SK-N-SH (cell line): ENCODE results near the gene BRS3. TPM values are rescaled to one million over a fixed set of nuclear protein-coding genes. Genes with fewer than 3 reads are reported as not detected.

Experiments used
- CTCF ChIA-PET: fragments of 300-600, 350-600 bp; formaldehyde crosslinking; extraction: SDS; loops from one replicate; lab custom pipeline; 2021; lab: Yijun Ruan, JAX
- POLR2A ChIA-PET: fragments of 350-600 bp; sonication (Branson Sonifier 250); formaldehyde crosslinking; extraction: SDS; loops from one replicate; lab custom pipeline; 2020; ENCODE audit warnings: antibody characterized with exemption, inconsistent platforms; lab: Yijun Ruan, JAX
- DNase-seq: peaks from one replicate; pipeline ENCODE4 v3.0.0; 2012
- H2AFZ ChIP-seq: fragments of 200-600 bp; sonication (generic); 2 replicates; pipeline ENCODE4 v1.8.1; 2016; ENCODE audit warnings: antibody characterized with exemption, mild to moderate bottlenecking, low read depth
- H3F3A ChIP-seq: fragments of 200-600 bp; sonication (generic); replicated peaks from 2 replicates; pipeline ENCODE3; 2016; ENCODE audit warnings: antibody characterized with exemption, mild to moderate bottlenecking; ENCODE audit not compliant: insufficient read depth
- H3K27ac ChIP-seq, 2 experiments: fragments of 200-500 bp in 1 of 2; fragments of 200-600 bp in 1 of 2; sonication (Bioruptor generic) in 1 of 2; sonication (generic), shearing (Covaris generic) in 1 of 2; 2 replicates each; pipeline versions ENCODE4 v1.5.1 to v1.6.1; 2014 to 2016; ENCODE audit warnings: low read depth in 2 of 2, inconsistent platforms in 1 of 2, low read length in 1 of 2, mild to moderate bottlenecking in 1 of 2, mixed read lengths in 1 of 2
- H3K27me3 ChIP-seq: fragments of 200-600 bp; sonication (generic), shearing (Covaris generic); 2 replicates; pipeline ENCODE4 v1.6.1; 2016; ENCODE audit warnings: mixed run types; ENCODE audit not compliant: insufficient read depth
- H3K36me3 ChIP-seq, 2 experiments: fragments of 200-500 bp in 1 of 2; fragments of 200-600 bp in 1 of 2; sonication (Bioruptor generic) in 1 of 2; sonication (generic) in 1 of 2; replicated peaks in 1 of 2; 2 replicates each; pipeline versions ENCODE3 to v1.5.1; 2014 to 2016; ENCODE audit warnings: low read length in 1 of 2, mild to moderate bottlenecking in 1 of 2; ENCODE audit not compliant: insufficient read depth in 2 of 2, control insufficient read depth in 1 of 2
- H3K4me1 ChIP-seq, 2 experiments: fragments of 200-500 bp in 1 of 2; fragments of 200-600 bp in 1 of 2; sonication (Bioruptor generic) in 1 of 2; sonication (generic), shearing (Covaris generic) in 1 of 2; 2 replicates each; pipeline versions ENCODE4 v1.5.1 to v1.6.1; 2014 to 2016; ENCODE audit warnings: low read depth in 1 of 2, low read length in 1 of 2, mixed run types in 1 of 2; ENCODE audit not compliant: insufficient read depth in 2 of 2, control insufficient read depth in 1 of 2
- H3K4me2 ChIP-seq: fragments of 200-600 bp; sonication (generic), shearing (Covaris generic); 2 replicates; pipeline ENCODE4 v1.6.1; 2017; ENCODE audit warnings: mixed run types
- H3K4me3 ChIP-seq, 2 experiments: fragments of 200-500 bp in 1 of 2; fragments of 200-600 bp in 1 of 2; sonication (Bioruptor generic) in 1 of 2; sonication (generic), shearing (Covaris generic) in 1 of 2; 2 replicates each; pipeline versions ENCODE4 v1.5.1 to v1.8.1; 2014 to 2016; ENCODE audit warnings: low read depth in 2 of 2, inconsistent platforms in 1 of 2, low read length in 1 of 2, mild to moderate bottlenecking in 1 of 2, mixed read lengths in 1 of 2, moderate library complexity in 1 of 2
- H3K79me2 ChIP-seq: fragments of 200-600 bp; sonication (generic); 2 replicates; pipeline ENCODE4 v1.8.1; 2017; ENCODE audit warnings: mild to moderate bottlenecking; ENCODE audit not compliant: insufficient read depth
- H3K9ac ChIP-seq: fragments of 200-600 bp; sonication (generic); 2 replicates; pipeline ENCODE4 v1.6.1; 2017; ENCODE audit warnings: mixed run types
- H3K9me2 ChIP-seq: fragments of 200-600 bp; sonication (generic); 2 replicates; pipeline ENCODE4 v1.6.1; 2017; ENCODE audit warnings: mixed run types
- H3K9me3 ChIP-seq: fragments of 200-600 bp; sonication (generic); 2 replicates; pipeline ENCODE4 v1.6.1; 2017; ENCODE audit warnings: mixed run types, mild to moderate bottlenecking, moderate library complexity
- H4K20me1 ChIP-seq: fragments of 200-600 bp; sonication (generic); 2 replicates; pipeline ENCODE4 v1.6.1; 2017; ENCODE audit warnings: mild to moderate bottlenecking, mixed run types; ENCODE audit not compliant: insufficient read depth
- ELF1 ChIP-seq: IDR thresholded peaks from 2 replicates; pipeline ENCODE4 v1.4.0; 2012
- FOXM1 ChIP-seq: IDR thresholded peaks from 2 replicates; pipeline ENCODE4 v1.4.0; 2012; ENCODE audit warnings: low read depth, mild to moderate bottlenecking
- GABPA ChIP-seq: IDR thresholded peaks from 2 replicates; pipeline ENCODE4 v1.4.0; 2012; ENCODE audit warnings: low read depth, mild to moderate bottlenecking
- JUND ChIP-seq: IDR thresholded peaks from 2 replicates; pipeline ENCODE4 v1.4.0; 2012
- MEF2A ChIP-seq: IDR thresholded peaks from 2 replicates; pipeline ENCODE4 v1.4.0; 2012; ENCODE audit warnings: low read depth, borderline replicate concordance
- NRF1 ChIP-seq: IDR thresholded peaks from 2 replicates; pipeline ENCODE4 v1.6.1; 2012; ENCODE audit warnings: low read depth, mild to moderate bottlenecking, low read length
- POLR2AphosphoS5 ChIP-seq: IDR thresholded peaks from 2 replicates; pipeline ENCODE4 v1.6.1; 2012; ENCODE audit warnings: low read depth, low read length
- RAD21 ChIP-seq: IDR thresholded peaks from 2 replicates; pipeline ENCODE4 v1.6.1; 2012; ENCODE audit warnings: mild to moderate bottlenecking, low read length
- RCOR1 ChIP-seq: fragments of 150-350 bp; IDR thresholded peaks from 2 replicates; pipeline ENCODE4 v1.6.1; 2017; ENCODE audit warnings: antibody characterized with exemption, low read length
- REST ChIP-seq: IDR thresholded peaks from 2 replicates; pipeline ENCODE4 v1.6.1; 2012; ENCODE audit warnings: mild to moderate bottlenecking, low read depth, low read length, moderate library complexity
- RFX5 ChIP-seq: IDR thresholded peaks from 2 replicates; pipeline ENCODE4 v1.6.1; 2012; ENCODE audit warnings: mild to moderate bottlenecking, improper control_type of control experiment, low read length
- RXRA ChIP-seq: IDR thresholded peaks from 2 replicates; pipeline ENCODE4 v1.4.0; 2012; ENCODE audit warnings: low read depth, mild to moderate bottlenecking, borderline replicate concordance
- SMC3 ChIP-seq: IDR thresholded peaks from 2 replicates; pipeline ENCODE4 v1.6.1; 2012; ENCODE audit warnings: low read depth, low read length, improper control_type of control experiment
- TAF1 ChIP-seq: IDR thresholded peaks from 2 replicates; pipeline ENCODE4 v1.6.1; 2012; ENCODE audit warnings: low read depth, mild to moderate bottlenecking, low read length, moderate library complexity, borderline replicate concordance
- TCF12 ChIP-seq: IDR thresholded peaks from 2 replicates; pipeline ENCODE4 v1.4.0; 2012
- TEAD4 ChIP-seq: IDR thresholded peaks from 2 replicates; pipeline ENCODE4 v1.4.0; 2012; ENCODE audit warnings: mild to moderate bottlenecking, borderline replicate concordance; ENCODE audit not compliant: insufficient read depth
- YY1 ChIP-seq: IDR thresholded peaks from 2 replicates; pipeline ENCODE4 v1.4.0; 2012; ENCODE audit warnings: low read depth, mild to moderate bottlenecking
- ZBTB33 ChIP-seq: IDR thresholded peaks from 2 replicates; pipeline ENCODE4 v1.4.0; 2012; ENCODE audit warnings: low read depth, borderline replicate concordance
- WGBS: methylation state at CpG from one replicate; pipeline ENCODE4 v1.1.6; 2017; ENCODE audit warnings: low lambda C conversion rate; 5-methylcytosine and 5-hydroxymethylcytosine counted together
- polyA plus RNA-seq, 3 experiments: library from polyadenylated mRNA; depleted of rRNA; stranded (reverse); fragments of >200 nt; gene quantifications; 2 replicates each; pipeline ENCODE4 v1.2.3, GENCODE V29; 2012
- TF ChIP-seq, protein P1 (sequence below): IDR thresholded peaks from 2 replicates; pipeline ENCODE4 v1.4.0; 2012; ENCODE audit warnings: low read depth, borderline replicate concordance

Gene BRS3
- polyA plus RNA-seq, 1 of the 3 experiments (the other 2 are of a cell fraction) = not detected

DNA sequence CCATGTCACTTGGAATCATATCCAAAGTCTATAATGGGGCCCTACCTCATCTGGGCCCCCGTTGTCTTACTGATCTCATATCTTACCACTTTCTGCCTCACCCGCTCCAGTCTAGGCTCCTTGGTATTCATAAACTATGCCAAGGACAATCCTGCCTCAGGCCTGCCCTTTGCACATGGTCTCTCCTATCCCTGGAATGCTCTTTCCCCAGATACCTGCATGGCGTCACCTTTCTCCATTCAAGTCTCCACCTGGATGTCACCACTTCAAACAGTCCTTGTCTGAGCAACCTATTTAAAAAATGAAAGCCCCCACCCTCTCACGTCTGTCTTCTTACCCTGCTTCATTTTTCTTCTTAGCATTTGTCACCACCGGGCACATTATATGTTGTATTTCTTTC, 52.5 kb downstream of the BRS3 start:
- WGBS = 24% methylated on average over 5 of the region's 5 CpGs
- H3K4me1 ChIP-seq = no peaks in the 10 kb centered on the region

DNA sequence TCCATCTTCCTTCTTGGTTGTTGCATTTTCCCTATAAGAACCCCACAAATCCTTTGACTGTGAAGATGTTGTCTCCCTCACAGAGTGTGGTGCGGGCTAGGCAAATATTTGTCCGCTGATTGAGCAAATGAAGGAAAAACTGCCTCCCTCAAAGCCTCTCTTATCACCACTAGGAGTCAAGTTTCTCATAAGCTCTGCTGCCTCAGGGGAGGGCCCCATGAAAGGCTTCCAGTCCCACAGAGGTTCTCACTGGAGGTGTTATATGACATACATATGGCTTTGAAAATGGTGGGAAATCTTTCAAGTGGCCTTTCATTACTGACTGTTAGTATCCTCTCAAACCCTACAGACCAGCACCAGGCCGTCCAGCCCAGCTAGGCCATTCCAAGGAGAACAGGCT, 53.5 kb downstream of the BRS3 start:
- ChIA-PET POLR2A (no interaction called here), CTCF (no interaction called here)
- no peaks in the 10 kb centered on the region for H3K9me2 ChIP-seq
- TF ChIP-seq FOXM1 (no peak), MEF2A (no peak), TEAD4 (no peak), POLR2AphosphoS5 (no peak), REST (no peak), YY1 (no peak), ZBTB33 (no peak), RAD21 (no peak), ELF1 (no peak), RCOR1 (no peak), NRF1 (no peak), RFX5 (no peak)
- no peaks in the 10 kb centered on the region for H4K20me1 ChIP-seq
- H3K9ac ChIP-seq = no peak overlapping the region
- H3K27me3 ChIP-seq = peaks cover 19% of the 10 kb centered on the region; the same call in 1 of the 2 replicates
- no peaks in the 10 kb centered on the region for H3K4me1 ChIP-seq
- H3K79me2 ChIP-seq = no peaks in the 10 kb centered on the region
- no peak overlapping the region for H3K27ac ChIP-seq
- H3K9me3 ChIP-seq = no peaks in the 10 kb centered on the region
- no peaks in the 10 kb centered on the region for H3F3A ChIP-seq
- DNase-seq = no peak
- no peaks in the 10 kb centered on the region for H3K36me3 ChIP-seq
- 55% methylated on average over 3 of the region's 3 CpGs for WGBS
- no peak overlapping the region for H2AFZ ChIP-seq
- no peak overlapping the region for H3K4me3 ChIP-seq
- H3K4me2 ChIP-seq = no peak overlapping the region

More for the DNA sequence above, 52.5 kb downstream of the BRS3 start:
- Histone ChIP-seq H3K4me3 (no peak overlapping the region), H3F3A (no peaks in the 10 kb centered on the region), H3K36me3 (no peaks in the 10 kb centered on the region), H3K9ac (no peak overlapping the region), H4K20me1 (no peaks in the 10 kb centered on the region), H3K27ac (no peak overlapping the region), H3K9me3 (no peaks in the 10 kb centered on the region), H3K27me3 (peaks cover 19% of the 10 kb centered on the region; the same call in 1 of the 2 replicates), H3K4me2 (no peak overlapping the region), H2AFZ (no peak overlapping the region), H3K9me2 (no peaks in the 10 kb centered on the region), H3K79me2 (no peaks in the 10 kb centered on the region)
- no peak for DNase-seq
- CTCF ChIA-PET = no interaction called here
- no peak for TF ChIP-seq NRF1
- TF ChIP-seq FOXM1 = no peak
- TF ChIP-seq TCF12 = no peak
- TF ChIP-seq YY1 = no peak
- no peak for TF ChIP-seq JUND
- no peak for TF ChIP-seq TEAD4
- no peak for TF ChIP-seq RXRA
- no peak for TF ChIP-seq TAF1
- TF ChIP-seq SMC3 = no peak
- TF ChIP-seq, protein P1, sequence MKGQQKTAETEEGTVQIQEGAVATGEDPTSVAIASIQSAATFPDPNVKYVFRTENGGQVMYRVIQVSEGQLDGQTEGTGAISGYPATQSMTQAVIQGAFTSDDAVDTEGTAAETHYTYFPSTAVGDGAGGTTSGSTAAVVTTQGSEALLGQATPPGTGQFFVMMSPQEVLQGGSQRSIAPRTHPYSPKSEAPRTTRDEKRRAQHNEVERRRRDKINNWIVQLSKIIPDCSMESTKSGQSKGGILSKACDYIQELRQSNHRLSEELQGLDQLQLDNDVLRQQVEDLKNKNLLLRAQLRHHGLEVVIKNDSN = no peak
- no peak for TF ChIP-seq GABPA
- POLR2A ChIA-PET = no interaction called here
